GM18511 (cell line): ENCODE results near the gene PSAPL1.

Source experiments
- ATAC-seq: cut with Tn5 transposase; IDR thresholded peaks from one replicate; pipeline ENCODE4 v1.9.1; 2021; ENCODE audit warnings: mild to moderate bottlenecking, moderate library complexity; ENCODE audit not compliant: unreplicated experiment

Gene PSAPL1, protein sequence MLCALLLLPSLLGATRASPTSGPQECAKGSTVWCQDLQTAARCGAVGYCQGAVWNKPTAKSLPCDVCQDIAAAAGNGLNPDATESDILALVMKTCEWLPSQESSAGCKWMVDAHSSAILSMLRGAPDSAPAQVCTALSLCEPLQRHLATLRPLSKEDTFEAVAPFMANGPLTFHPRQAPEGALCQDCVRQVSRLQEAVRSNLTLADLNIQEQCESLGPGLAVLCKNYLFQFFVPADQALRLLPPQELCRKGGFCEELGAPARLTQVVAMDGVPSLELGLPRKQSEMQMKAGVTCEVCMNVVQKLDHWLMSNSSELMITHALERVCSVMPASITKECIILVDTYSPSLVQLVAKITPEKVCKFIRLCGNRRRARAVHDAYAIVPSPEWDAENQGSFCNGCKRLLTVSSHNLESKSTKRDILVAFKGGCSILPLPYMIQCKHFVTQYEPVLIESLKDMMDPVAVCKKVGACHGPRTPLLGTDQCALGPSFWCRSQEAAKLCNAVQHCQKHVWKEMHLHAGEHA

DNA sequence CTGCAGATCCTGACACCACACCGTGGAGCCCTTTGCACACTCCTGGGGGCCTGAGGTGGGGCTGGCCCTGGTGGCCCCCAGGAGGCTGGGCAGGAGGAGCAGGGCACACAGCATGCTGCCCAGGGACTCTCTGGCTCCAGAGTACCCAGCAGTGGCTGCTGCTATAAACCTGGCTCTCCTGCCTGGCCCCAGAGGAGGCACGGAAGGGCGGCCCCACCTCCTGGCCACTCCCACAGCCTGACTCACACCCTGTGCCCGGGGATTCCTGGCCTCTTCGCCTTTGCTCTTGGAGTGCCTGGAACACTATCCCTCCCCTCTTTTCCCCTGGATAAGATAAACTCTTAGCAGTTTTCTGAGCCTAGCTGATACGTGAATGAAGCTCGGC is at the start of gene PSAPL1:
Gene PSAPL1 (minus strand): TSS at position 165 of the 385 bp plus-strand sequence. CDS start 51 bp downstream, at position 114.
- no peak for ATAC-seq

DNA sequence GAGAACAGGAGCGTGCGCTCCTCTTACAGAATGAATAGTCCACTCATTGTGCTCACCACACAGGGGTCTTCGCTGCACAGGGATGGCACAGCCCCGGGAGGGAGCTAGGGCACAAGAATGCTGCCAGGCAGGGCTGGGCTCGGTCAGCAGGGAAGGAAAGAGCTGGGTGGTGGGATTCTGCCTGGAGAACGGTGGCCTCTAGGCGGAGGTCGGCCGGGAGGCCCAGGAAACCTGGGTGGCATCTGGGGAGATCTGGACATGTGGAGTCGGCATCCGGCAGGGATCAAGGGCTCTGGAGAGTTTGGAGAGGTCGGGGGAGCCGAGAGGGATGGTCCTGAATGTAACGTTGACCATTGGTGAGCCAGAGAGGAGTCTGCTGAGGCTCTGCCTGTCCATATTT is 46.5 kb upstream of the PSAPL1 start:
- ATAC-seq = no peak

GRCh38 chr4:7480423-7480822 is 45.7 kb upstream of the PSAPL1 start:
- no peak for ATAC-seq

DNA sequence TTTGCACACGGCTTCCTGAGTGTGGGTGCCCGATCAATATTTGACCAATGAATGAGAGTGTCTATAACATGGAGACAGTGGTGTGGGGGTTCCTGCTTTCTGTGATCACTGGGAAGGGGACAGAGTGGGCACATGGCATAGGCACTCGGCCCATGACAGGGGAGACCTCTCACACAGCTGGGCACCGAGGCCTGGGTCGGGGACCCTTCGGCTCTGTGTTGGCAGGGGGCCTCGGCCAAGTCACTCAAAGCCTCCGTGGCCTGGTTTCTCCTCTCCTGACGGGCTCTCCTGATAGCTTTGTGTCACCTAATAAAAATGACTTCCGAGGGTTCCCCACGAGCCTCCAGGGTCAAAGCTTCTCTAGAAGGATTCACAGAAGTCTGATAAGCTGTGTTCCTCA is 43.9 kb upstream of the PSAPL1 start:
- ATAC-seq = no peak

DNA sequence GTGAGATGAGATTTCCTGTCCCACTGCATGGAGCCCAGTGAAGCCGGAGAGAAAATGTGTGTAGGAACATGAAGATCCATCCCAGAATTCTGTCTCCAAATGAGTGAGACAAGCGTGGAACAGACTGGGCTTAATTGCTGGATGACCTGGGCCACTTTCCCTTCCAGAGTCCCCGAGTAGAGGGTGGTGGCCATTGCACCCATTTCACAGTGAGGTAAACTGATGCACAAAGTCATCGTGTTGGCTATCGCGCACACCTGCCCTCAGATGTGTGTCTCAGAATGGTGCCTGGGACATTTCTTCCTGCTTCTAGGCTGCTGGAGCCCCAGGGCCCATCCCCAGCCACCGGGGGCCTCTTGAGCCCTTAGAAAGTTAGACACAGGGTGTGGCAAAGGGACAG is 43.0 kb upstream of the PSAPL1 start:
- no peak for ATAC-seq

GRCh38 chr4:7476820-7477219 is 42.1 kb upstream of the PSAPL1 start:
- ATAC-seq = no peak

- no peak for ATAC-seq
These were observed 40.5 kb upstream of the PSAPL1 start for GRCh38 chr4:7475207-7475606.

- no peak for ATAC-seq
These were observed 39.6 kb upstream of the PSAPL1 start for GRCh38 chr4:7474320-7474719.

GRCh38 chr4:7473081-7473480 is 38.4 kb upstream of the PSAPL1 start:
- ATAC-seq = no peak

DNA sequence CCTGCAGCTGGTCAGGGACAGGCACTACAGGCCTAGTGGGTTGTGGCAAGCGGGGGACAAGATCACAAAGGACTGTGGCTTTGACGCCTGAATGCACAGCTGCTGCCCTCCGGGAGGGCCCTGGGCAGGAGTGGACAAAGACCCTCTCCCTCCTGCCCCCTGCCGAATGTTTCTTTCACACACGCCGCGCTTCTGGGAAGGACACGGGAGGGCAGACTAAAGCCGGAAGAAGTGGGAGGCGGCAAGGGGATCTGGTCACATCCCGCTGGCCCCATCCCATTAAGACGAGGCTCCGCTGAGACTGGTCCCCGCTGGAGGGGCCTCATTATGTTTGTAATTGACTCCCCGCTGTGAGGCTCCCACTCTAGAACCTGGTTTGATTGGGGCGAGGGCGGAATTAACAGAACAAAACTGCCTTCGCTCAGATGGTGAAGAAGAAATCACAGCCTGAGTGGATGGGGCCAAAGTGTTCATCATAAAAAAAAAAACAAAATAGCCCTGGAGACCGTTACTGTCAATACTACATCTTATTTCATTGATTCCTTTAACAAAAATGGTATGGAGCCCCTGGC is 37.8 kb upstream of the PSAPL1 start:
- no peak for ATAC-seq

DNA sequence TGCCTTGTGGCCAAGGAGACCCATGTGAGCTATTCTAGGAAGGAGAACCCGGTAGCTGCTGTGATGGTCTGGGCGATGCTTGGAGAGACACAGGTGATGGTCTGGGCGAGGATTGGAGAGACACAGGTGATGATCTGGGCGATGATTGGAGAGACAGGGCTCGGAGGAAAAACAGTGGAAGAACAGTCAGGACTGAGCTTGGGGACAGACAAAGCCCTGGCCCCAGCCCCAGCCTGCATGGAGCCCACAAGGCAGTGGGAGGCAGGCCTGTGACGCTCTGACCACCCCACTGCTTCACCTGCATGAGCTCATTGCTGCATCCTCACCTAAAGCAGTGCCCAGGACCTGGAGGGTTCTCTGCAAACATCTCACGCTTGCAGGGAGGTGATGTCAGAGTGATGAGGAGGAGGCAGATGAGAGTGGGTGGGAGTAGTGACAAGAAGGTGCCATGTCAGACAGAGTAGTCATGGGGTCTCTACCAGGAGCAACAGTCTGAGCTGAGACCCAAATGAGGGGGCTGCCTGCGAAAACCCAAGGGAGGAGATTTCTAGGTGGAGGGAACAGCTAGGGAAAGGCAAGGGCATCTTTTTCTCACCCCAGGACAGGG is 35.9 kb upstream of the PSAPL1 start:
- ATAC-seq = no peak

DNA sequence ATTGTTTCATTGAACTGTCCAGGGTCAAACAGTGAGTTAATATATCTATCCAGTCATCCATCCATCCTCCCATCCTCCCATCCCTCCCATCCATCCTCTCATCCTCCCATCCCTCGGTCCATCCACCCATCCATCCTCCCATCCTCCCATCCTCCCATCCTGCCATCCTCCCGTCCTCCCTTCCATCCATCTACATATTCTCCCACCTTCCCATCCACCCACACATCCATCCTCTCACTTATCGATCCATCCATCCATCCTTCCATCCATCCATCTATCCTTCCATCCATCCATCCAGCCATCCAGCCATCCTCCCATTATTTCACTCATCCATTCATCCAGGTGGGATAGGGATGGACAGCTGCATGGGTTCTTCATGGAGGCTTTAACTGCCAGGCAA is 35.4 kb upstream of the PSAPL1 start:
- no peak for ATAC-seq

DNA sequence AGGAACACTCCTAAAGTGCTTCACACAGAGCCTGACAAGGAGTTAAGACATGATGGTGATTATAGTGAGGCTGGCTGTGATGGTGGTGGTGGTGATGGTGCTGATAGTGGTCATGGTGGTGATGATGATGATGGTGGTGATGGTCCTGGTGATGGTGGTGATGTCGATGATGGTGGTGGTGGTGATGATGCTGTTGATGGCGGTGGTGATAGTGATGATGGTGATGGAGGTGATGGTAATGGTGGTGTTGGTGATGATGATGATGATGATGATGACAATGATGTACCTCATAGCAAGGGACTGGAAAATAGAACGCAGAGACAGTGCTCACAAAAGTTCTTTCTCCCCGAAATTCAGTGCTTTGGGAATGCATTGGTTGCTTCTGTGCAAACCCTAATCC is 34.3 kb upstream of the PSAPL1 start:
- ATAC-seq = no peak

DNA sequence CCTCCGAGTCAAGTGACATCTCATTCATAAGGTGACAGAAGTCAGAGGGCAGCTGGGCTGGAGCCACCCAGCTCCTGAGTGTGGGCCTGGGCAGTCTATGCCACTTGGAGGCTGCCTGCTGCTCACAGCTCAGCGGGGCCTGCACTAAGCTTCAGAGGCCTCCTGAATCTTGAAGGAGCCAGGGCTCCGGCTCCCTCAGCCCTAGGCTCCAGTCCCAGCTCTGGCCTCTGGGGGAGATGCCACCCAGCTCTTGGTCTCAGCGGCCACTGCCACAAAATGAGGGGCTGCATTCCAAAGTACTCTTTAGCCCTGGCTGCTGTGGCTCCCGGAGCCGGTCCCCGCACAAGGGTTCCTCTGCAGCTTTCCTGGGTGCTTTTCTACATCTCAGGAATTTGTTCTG is 32.7 kb upstream of the PSAPL1 start:
- no peak for ATAC-seq

- no peak for ATAC-seq
These were observed 32.2 kb upstream of the PSAPL1 start for GRCh38 chr4:7466904-7467303.

DNA sequence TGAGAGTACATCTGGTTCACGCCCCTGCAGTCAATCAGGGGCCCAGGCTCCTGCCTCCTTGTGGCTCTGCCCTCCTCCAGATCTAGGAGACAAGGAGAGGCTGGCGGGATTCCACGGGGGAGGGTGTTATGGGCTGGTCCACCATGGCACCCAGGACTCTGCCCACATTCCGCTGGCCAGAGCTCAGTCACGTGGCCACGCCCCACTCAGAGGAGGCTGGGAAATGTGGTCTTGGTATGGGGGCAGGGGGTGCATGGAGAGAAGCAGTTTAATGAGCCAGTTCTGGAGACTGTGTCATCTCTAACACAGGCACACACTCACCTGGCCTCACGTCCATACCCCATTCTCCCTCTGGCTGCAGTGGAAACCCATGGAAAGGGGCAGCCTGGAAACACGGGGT is 31.5 kb upstream of the PSAPL1 start:
- ATAC-seq = no peak

GRCh38 chr4:7465017-7465416 is 30.3 kb upstream of the PSAPL1 start:
- ATAC-seq = no peak

- ATAC-seq = no peak
These were observed 29.5 kb upstream of the PSAPL1 start for GRCh38 chr4:7464259-7464655.

DNA sequence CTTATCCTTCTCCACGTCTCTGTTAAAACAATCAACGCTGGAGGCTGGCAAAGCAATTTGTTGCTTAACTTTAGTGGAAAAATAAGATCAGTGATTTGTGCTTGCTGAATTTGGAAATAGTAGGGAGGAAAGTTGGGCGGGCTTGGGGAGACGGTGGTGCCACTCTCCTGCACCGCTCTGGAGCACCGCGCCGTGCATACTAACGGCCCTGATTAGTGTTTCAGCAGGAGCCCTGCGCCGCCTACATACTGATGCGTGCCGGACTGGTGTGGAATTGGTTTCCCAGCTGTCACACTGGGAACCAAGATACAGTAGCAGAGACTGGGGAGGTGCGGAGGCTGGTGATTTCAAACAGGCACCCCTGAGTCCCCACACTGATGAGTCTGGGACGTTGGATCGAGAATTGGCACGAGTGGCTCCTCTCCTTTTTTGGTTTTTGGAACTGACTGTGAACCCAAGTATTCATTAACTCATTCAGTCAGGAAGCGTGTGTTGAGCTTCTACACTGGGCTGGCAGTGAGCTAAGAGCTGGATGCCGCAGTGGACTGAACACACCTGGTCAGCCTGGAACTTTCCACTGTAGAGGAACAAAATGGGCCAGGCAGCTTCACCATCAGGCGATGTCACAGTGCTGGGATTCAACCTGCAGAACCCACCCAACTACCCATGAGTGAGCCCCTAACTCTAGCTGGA is 29.0 kb upstream of the PSAPL1 start:
- no peak for ATAC-seq

DNA sequence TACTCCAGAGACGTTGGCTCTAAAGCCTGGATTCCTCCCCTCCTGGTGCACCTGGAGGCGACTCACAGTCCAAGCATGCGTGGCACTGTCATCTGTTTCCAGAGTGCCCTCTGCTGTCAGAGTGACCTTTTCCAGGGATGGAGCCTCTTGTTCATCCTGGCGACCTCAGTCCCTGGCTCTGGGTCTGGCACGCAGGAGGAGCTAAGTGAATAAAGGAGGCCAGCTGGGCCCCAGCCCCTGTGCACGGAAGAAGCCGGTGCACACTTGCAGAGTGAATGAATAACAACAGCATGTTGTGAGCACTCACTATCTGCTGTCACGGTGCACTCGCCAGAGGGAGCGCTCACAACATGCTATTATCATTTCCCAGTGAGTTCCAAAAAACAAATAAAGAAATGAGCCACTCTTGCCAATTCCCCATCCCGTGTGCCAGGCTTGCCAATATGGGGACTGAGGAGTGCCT is 27.8 kb upstream of the PSAPL1 start:
- no peak for ATAC-seq

GRCh38 chr4:7461230-7461629 is 26.5 kb upstream of the PSAPL1 start:
- no peak for ATAC-seq
